GM19452 (cell line): ENCODE data around the gene NPS.

Experiments
- ATAC-seq: cut with Tn5 transposase; IDR thresholded peaks from one replicate; pipeline ENCODE4 v1.9.1; 2021; ENCODE audit not compliant: unreplicated experiment

The NPS gene

GRCh38 chr10:127556916-127557315 lies 7.8 kb downstream of the NPS start:
- no peak for ATAC-seq

GRCh38 chr10:127561647-127562046 lies 12.5 kb downstream of the NPS start:
- ATAC-seq, result no peak

GRCh38 chr10:127563718-127564553 lies 14.8 kb downstream of the NPS start:
- no peak for ATAC-seq

GRCh38 chr10:127564644-127565043 lies 15.5 kb downstream of the NPS start:
- ATAC-seq, result no peak

GRCh38 chr10:127565583-127565982 lies 16.5 kb downstream of the NPS start:
- ATAC-seq, result no peak

- ATAC-seq, result no peak
Measured at GRCh38 chr10:127569210-127569609, 20.1 kb downstream of the NPS start.

- no peak for ATAC-seq
Measured at GRCh38 chr10:127570036-127570435, 20.9 kb downstream of the NPS start.

GRCh38 chr10:127571386-127571785 lies 22.3 kb downstream of the NPS start:
- ATAC-seq, result no peak

GRCh38 chr10:127576051-127576450 lies 26.9 kb downstream of the NPS start:
- no peak for ATAC-seq

GRCh38 chr10:127576740-127577161 lies 27.6 kb downstream of the NPS start:
- no peak for ATAC-seq

- ATAC-seq, result no peak
Measured at GRCh38 chr10:127577376-127578258, 28.5 kb downstream of the NPS start.

GRCh38 chr10:127578259-127578960 lies 29.3 kb downstream of the NPS start:
- no peak for ATAC-seq

GRCh38 chr10:127578961-127579305 lies 29.8 kb downstream of the NPS start:
- no peak for ATAC-seq

GRCh38 chr10:127579640-127580039 lies 30.5 kb downstream of the NPS start:
- no peak for ATAC-seq

- no peak for ATAC-seq
Measured at GRCh38 chr10:127580822-127581221, 31.7 kb downstream of the NPS start.

- no peak for ATAC-seq
Measured at GRCh38 chr10:127585519-127586023, 36.5 kb downstream of the NPS start.

- no peak for ATAC-seq
Measured at GRCh38 chr10:127587668-127588365, 38.7 kb downstream of the NPS start.

- no peak for ATAC-seq
Measured at GRCh38 chr10:127592586-127592985, 43.5 kb downstream of the NPS start.

- no peak for ATAC-seq
Measured at GRCh38 chr10:127600479-127600878, 51.4 kb downstream of the NPS start.
